GM10248 (cell line): Measurements from ENCODE around the gene CNP.
"Not testable (repeated sequence)": the region's sequence is repeated elsewhere in the genome, so short reads cannot be mapped to it uniquely, and the experiment has no call there.

Experiments
- CTCF ChIA-PET: fragments of 300-600 bp; sonication (Branson Sonifier 250); formaldehyde crosslinking; extraction: SDS; loops from one replicate; lab custom pipeline; 2021; ENCODE audit warnings: antibody characterized with exemption; lab: Yijun Ruan, JAX
- POLR2A ChIA-PET: fragments of 350-650 bp; sonication (Branson Sonifier 250); formaldehyde crosslinking; extraction: SDS; loops from one replicate; lab custom pipeline; 2020; ENCODE audit warnings: antibody characterized with exemption; lab: Yijun Ruan, JAX
- DNase-seq: peaks from one replicate; pipeline ENCODE4 v3.0.0; 2012; ENCODE audit errors: extremely low spot score
- CTCF ChIP-seq: IDR thresholded peaks from 2 replicates; pipeline ENCODE4 v1.5.1; 2012; ENCODE audit warnings: mild to moderate bottlenecking, low read depth; ENCODE audit errors: extremely low read depth, missing control alignments, control extremely low read depth

Gene CNP

DNA sequence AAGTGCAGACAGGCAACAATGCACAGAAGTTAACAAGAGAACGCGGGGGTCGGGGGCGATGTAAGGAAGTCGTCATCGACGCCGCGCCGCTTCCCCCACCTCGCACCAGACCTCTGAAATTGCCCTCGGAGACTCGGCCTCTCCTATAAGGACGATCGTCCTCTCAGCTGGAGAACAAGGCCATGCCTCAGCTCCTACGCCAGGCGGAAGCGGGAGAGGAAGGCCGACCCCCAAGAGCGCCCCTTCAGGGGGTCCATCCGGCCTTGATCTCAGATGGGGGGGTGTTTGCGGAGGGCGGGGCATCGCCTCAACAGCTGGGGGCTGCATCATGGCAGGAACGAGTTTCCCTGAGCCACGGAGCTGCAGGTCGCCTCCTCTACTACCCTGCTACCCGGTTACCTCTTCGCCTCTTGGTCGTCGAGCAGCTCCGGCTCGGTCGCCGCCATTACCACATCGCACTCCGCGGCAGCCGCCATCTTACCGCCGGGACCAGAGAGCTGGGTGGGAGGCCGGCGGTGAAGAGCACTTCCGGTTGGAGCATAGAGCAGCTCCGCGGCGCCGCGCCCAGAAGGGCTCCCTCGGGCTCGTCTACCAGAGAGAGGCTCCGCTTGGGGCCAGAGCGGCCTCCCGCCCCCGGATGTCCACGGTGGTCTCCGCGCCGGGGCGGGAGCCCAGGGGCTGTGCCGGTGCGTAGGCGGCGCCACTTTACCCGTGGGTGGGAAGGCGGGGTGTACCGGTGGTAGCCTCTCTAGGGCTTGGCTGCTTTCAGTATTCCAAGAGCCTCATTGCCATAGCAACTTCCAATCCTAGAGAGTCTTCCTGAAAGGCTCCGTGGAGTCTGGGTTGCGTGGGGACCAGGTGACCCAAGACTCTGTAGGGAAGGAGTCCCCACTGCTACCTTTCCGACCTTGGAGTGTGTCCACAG lies 50.6 kb downstream of the CNP start, which contains the start of gene DNAJC7:
Gene DNAJC7, minus strand, starts transcription at position 499 of the 925 bp plus-strand sequence. Its CDS starts 23 bp downstream, at position 476.
- POLR2A ChIA-PET: interaction anchor here (0.5 to 2.3 kb wide), 8 partner anchors 9 to 519 kb away, joined by 3 to 6 read pairs (median 4); partner anchors contain the start of genes EIF1 and NAGLU
- DNase-seq: peak; percentile 96
- CTCF ChIA-PET: interaction anchor here (0.8 to 10.4 kb wide), 24 partner anchors 8 to 510 kb away, joined by 3 to 123 read pairs (median 4); partner anchors contain the start of genes CNP, DHX58, KAT2A and KCNH4
- no peak for TF ChIP-seq CTCF

DNA sequence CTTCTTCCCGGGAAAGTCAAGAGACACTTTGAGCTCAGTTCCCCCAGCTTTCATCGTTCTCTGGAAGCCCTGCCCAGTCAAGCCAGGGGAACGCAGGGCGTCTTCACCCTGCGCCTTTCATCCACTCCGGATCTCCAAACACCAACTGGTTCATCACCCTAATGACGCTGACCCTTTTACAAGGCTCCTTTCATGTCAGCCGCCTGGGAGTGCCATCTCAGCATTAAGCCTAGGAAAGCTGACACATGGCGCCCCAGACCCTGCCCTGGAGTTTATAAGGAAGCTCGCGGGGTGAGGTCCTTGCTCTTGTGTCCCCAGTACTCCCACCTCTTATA lies 51.2 kb downstream of the CNP start:
- DNase-seq: no peak
- TF ChIP-seq CTCF: no peak
- CTCF ChIA-PET: interaction anchor here (0.9 to 10.4 kb wide), 20 partner anchors 8 to 509 kb away, joined by 3 to 123 read pairs (median 5); partner anchors contain the start of genes CNP, DHX58, KAT2A and KCNH4
- POLR2A ChIA-PET: interaction anchor here (0.6 to 2.3 kb wide), 5 partner anchors 8 to 518 kb away, joined by 3 to 6 read pairs (median 4); partner anchors contain the start of genes EIF1 and NAGLU

DNA sequence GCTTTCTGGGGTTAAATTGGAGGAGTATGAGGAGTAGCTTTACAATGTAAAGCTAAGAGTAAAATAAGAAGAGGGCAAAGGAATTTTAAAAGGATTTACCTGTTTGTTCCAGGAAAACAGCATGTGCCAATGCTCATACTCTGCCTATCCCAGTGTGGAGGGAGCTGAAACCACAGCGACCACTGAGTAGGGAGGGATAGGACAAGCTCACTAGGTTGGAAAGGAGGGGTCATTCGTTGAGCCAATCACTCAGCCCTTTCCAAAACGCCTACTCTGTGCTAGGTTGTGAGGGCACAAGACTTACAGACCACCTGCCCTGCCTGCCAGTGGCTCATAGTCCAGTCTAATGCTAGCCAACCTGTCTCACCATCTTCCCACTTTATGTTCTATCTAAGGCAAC lies 51.7 kb downstream of the CNP start:
- DNase-seq: no peak
- TF ChIP-seq CTCF: no peak
- ChIA-PET CTCF (interaction anchor here (0.9 to 10.4 kb wide), 19 partner anchors 8 to 509 kb away, joined by 3 to 123 read pairs (median 6); partner anchors contain the start of genes CNP, DHX58 and KAT2A), POLR2A (interaction anchor here (1.1 to 1.6 kb wide), 2 partner anchors 329 to 518 kb away, joined by 3 to 4 read pairs; partner anchors contain the start of genes EIF1 and NAGLU)

DNA sequence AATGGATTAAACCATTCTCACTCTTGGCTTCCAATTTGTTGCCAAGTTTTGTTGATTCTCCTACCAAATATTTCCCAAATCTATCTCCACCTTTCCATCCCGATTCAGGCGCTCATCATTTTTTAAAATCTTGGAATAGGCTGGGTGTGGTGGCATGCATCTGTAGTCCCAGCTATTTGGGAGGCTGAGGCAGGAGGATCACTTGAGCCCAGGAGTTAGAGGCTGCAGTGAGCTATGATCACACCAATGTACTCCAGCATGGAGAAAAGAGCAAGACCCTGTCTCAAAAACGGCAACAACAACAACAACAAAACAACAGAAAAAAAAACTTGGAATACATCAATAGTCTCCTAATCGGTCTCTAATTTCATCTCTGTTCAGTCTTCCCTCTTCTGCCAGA lies 52.4 kb downstream of the CNP start:
- TF ChIP-seq CTCF: no peak
- POLR2A ChIA-PET: no interaction called here
- DNase-seq: no peak
- CTCF ChIA-PET: interaction anchor here (1.3 to 10.4 kb wide), 17 partner anchors 11 to 165 kb away, joined by 3 to 123 read pairs (median 9); partner anchors contain the start of genes CNP, DHX58, KAT2A and KCNH4

- CTCF ChIA-PET: interaction anchor here (0.7 to 10.4 kb wide), 37 partner anchors 9 to 377 kb away, joined by 3 to 123 read pairs (median 4); partner anchors contain the start of genes CNP, EIF1, GHDC and HCRT
- peak; percentile 94 for DNase-seq
- peak; percentile 96 for TF ChIP-seq CTCF
- POLR2A ChIA-PET: interaction anchor here (0.7 to 1.0 kb wide), 2 partner anchors 19 to 21 kb away, joined by 3 to 4 read pairs; no protein-coding TSS in a partner anchor
These were observed 53.2 kb downstream of the CNP start, which contains the start of gene NKIRAS2 for GRCh38 chr17:42019509-42020404. Gene NKIRAS2, plus strand, starts transcription at chr17:42020090. Its CDS starts 1,488 bp downstream, at chr17:42021578.

- DNase-seq, POLR2A ChIA-PET: not testable (repeated sequence)
- CTCF ChIA-PET: interaction anchor here (0.9 to 10.4 kb wide), 23 partner anchors 10 to 332 kb away, joined by 3 to 123 read pairs (median 9); partner anchors contain the start of genes CNP, EIF1, KAT2A and KCNH4
These were observed 54.2 kb downstream of the CNP start for GRCh38 chr17:42020845-42021244.
